ENCODE results near the gene GADD45A.

Gene GADD45A

GRCh38 chr1:67735206-67735605, 50.2 kb downstream of the GADD45A start:
- TF ChIP-seq CTCF (IDR thresholded peaks at IDR 0.05) (no peak), ZFX (IDR thresholded peaks at IDR 0.05; ENCODE audit: borderline replicate concordance) (no peak)
- H3K27ac ChIP-seq = no peak overlapping the region

GRCh38 chr1:67735806-67736627, 51.0 kb downstream of the GADD45A start:
- TF ChIP-seq ZFX (IDR thresholded peaks at IDR 0.05; ENCODE audit: borderline replicate concordance) (no peak), CTCF (IDR thresholded peaks at IDR 0.05) (no peak)
- H3K27ac ChIP-seq = no peak overlapping the region

GRCh38 chr1:67736750-67737149, 51.7 kb downstream of the GADD45A start:
- no peak for TF ChIP-seq ZFX (IDR thresholded peaks at IDR 0.05; ENCODE audit: borderline replicate concordance)
- no peak for TF ChIP-seq CTCF (IDR thresholded peaks at IDR 0.05)
- H3K27ac ChIP-seq = no peak overlapping the region

GRCh38 chr1:67737875-67738274, 52.9 kb downstream of the GADD45A start:
- TF ChIP-seq CTCF (IDR thresholded peaks at IDR 0.05) (no peak), ZFX (IDR thresholded peaks at IDR 0.05; ENCODE audit: borderline replicate concordance) (no peak)
- H3K27ac ChIP-seq = no peak overlapping the region
